ENCODE measurements around the gene SLC48A1.

Gene SLC48A1

DNA sequence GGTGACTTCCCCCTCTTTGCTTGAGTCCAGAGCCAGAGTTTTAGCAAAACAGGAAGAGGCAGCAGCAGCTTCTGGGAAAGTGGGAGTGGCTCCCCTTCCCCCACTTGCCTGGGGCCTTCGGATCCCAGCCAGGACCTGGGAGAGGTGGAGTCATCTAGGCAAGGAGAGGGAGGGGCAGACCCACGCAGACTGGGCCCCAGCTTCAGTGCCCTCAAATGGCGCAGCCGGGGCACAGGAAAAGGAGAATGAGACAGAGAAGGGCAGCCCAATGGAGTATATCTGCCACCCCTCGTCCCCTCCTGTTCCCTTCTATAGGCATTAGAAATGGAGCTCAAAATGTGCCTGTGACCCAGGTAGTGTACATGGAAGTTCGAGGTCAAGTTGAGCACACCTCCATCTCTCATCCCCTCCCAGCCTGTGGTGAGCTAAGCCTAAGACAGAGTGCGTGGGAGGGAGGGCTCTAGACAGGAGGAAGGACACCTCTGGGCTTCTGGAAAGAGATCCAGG is 56.0 kb downstream of the SLC48A1 start:
- no peak for DNase-seq

DNA sequence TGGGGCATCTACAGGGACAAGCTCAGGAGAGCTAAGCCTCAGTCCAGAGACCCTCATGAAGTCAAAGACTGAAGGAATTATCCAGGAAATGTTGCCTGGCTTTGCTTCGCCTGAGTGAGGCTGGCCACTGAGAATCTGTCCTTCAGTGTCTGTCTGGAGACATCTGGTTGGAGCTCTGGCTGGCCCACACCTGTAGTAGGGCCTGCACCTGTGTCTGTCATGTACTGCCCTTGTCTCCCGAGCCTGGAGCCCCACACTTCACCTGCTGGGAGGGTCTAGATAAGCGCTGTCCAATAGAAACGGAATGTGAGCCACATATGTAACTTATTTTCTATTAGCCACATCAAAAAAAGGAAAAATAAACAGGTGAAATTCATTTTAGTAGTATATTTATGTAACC is 56.5 kb downstream of the SLC48A1 start:
- DNase-seq: no peak
